ENCODE measurements around the gene RGL2. TPM values are rescaled to one million over a fixed set of nuclear protein-coding genes. Genes with fewer than 3 reads are reported as not detected.

RGL2 gene
- total RNA-seq, 4 donors from 2014 or later = 66.8 to 78.5 (median 71.3) TPM

DNA sequence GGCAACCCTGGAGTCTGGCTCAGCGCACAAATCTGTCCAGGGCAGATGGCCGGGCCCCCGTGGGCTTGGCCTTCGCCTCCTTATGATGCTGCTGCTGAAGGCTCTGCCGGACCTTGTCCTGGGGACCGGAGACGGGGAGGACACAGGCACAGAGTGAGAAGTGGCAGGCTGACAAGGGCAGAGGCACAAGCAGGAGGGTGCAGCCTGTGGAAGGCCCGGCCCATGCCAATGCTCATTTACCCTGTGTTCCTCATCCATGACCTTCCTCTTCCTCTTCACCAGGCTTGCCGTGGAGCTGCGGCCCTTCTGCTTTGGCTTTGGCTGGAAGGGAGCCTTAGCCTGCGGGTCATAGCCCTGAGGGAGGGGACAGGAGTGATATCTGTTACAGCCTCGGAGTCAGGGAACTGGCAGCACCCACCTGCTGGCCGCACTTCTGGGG lies 19.5 kb downstream of the RGL2 start:
- Histone ChIP-seq H3K27ac (no peak overlapping the region), H3K4me3 (replicated peaks in 1 of 3) (no peak overlapping the region), H3K27me3 (no peaks in the 10 kb centered on the region), H3K36me3 (peaks cover 14 to 28% of the 10 kb centered on the region in 2 donors), H3K4me1 (peaks cover 17 to 25% of the 10 kb centered on the region in 2 donors), H3K9me3 (no peaks in the 10 kb centered on the region)
- DNase-seq = no peak
- intact Hi-C loops (cut with DNase I) = no loop called here
- no peak for TF ChIP-seq POLR2A (IDR thresholded peaks at IDR 0.05)
- TF ChIP-seq, protein P1, sequence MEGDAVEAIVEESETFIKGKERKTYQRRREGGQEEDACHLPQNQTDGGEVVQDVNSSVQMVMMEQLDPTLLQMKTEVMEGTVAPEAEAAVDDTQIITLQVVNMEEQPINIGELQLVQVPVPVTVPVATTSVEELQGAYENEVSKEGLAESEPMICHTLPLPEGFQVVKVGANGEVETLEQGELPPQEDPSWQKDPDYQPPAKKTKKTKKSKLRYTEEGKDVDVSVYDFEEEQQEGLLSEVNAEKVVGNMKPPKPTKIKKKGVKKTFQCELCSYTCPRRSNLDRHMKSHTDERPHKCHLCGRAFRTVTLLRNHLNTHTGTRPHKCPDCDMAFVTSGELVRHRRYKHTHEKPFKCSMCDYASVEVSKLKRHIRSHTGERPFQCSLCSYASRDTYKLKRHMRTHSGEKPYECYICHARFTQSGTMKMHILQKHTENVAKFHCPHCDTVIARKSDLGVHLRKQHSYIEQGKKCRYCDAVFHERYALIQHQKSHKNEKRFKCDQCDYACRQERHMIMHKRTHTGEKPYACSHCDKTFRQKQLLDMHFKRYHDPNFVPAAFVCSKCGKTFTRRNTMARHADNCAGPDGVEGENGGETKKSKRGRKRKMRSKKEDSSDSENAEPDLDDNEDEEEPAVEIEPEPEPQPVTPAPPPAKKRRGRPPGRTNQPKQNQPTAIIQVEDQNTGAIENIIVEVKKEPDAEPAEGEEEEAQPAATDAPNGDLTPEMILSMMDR (IDR thresholded peaks at IDR 0.05) = no peak
- WGBS, 2 donors = 86 to 90% methylated on average over 12 to 13 of the region's 13 CpGs

DNA sequence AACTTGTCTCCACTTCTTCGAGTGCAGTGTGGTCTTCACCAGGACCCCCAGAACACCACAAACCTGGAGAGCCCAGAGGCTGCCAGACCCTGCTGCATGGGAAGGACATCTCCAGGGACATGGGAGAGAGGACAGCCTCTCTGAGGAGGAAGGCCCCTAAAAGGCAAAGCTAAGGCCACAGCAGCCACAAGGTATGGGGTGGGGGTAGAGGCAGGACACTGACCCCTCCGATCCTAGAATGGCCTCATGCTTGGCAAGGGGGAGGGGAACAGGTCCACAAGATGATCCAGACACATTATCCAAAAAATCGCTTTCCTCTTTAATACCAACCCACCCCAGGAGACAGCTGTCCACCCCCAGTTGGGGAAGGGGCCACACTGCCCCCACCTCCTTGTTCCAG lies 19.9 kb downstream of the RGL2 start:
- 89 to 94% methylated on average over 3 of the region's 3 CpGs for whole genome bisulfite sequencing, 2 donors
- Histone ChIP-seq H3K27ac (no peak overlapping the region), H3K9me3 (no peaks in the 10 kb centered on the region), H3K27me3 (no peaks in the 10 kb centered on the region), H3K4me3 (replicated peaks in 1 of 3) (no peak overlapping the region), H3K36me3 (peaks cover 17 to 29% of the 10 kb centered on the region in 2 donors), H3K4me1 (peaks cover 17 to 30% of the 10 kb centered on the region in 2 donors)
- intact Hi-C loops (cut with DNase I) = no loop called here
- TF ChIP-seq, protein P1 (IDR thresholded peaks at IDR 0.05) = no peak
- no peak for TF ChIP-seq POLR2A (IDR thresholded peaks at IDR 0.05)
- no peak for DNase-seq

DNA sequence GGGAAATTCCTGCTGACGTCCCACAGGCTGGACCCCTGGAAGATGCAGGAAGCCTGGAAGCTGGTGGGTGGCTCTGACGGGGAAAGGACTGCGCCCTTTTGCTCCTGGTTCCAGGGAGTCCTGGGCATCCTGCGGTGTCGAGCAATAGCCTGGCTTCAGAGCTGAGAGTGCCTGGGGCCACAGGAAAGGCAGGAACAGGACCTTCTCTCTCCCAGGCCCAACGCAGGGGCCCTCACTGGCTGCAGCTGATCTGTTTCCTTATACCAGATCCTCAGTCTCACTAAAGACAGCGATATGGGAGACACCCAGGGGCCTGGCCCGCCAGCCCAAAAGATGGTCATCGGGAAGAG lies 20.4 kb downstream of the RGL2 start:
- intact Hi-C loops (cut with DNase I) = no loop called here
- no peak for DNase-seq
- no peaks in the 10 kb centered on the region for H3K9me3 ChIP-seq
- peaks cover 17 to 34% of the 10 kb centered on the region in 2 donors for H3K4me1 ChIP-seq
- H3K27ac ChIP-seq = no peak overlapping the region
- 80 to 84% methylated on average over 9 of the region's 9 CpGs for WGBS, 2 donors
- peaks cover 20 to 29% of the 10 kb centered on the region in 2 donors for H3K36me3 ChIP-seq
- no peaks in the 10 kb centered on the region for H3K27me3 ChIP-seq
- no peak overlapping the region for H3K4me3 ChIP-seq (replicated peaks in 1 of 3)
- no peak for TF ChIP-seq POLR2A (IDR thresholded peaks at IDR 0.05)
- TF ChIP-seq, protein P1 (IDR thresholded peaks at IDR 0.05) = no peak

DNA sequence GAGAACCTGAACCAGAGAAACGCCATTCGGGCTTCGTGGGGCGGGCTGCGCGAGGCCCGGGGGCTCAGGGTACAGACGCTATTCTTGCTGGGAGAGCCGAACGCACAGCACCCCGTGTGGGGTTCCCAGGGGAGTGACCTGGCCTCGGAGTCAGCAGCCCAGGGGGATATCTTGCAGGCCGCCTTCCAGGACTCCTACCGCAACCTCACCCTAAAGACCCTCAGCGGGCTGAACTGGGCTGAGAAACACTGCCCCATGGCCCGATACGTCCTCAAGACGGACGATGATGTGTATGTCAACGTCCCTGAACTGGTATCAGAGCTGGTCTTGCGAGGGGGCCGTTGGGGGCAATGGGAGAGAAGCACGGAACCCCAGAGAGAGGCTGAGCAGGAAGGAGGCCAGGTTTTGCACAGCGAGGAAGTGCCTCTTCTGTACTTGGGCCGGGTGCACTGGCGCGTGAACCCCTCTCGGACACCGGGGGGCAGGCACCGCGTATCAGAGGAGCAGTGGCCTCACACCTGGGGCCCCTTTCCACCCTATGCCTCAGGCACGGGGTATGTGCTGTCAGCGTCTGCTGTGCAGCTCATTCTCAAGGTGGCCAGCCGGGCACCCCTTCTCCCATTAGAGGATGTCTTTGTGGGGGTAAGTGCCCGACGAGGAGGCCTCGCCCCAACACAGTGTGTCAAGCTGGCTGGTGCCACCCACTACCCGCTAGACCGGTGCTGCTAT lies 20.9 kb downstream of the RGL2 start:
- H3K4me3 ChIP-seq (replicated peaks in 1 of 3) = peak overlapping the region; percentile 57 to 90 (median 80)
- no peak for DNase-seq
- WGBS, 2 donors = 49% methylated on average over 20 to 29 of the region's 39 CpGs
- H3K27me3 ChIP-seq = no peaks in the 10 kb centered on the region
- H3K36me3 ChIP-seq = peaks cover 21 to 29% of the 10 kb centered on the region in 2 donors
- H3K27ac ChIP-seq = peak overlapping the region; percentile 75 to 90 (median 87)
- H3K9me3 ChIP-seq = no peaks in the 10 kb centered on the region
- TF ChIP-seq, protein P1 (IDR thresholded peaks at IDR 0.05) = no peak
- no peak for TF ChIP-seq POLR2A (IDR thresholded peaks at IDR 0.05)
- intact Hi-C loops (cut with DNase I) = no loop called here
- H3K4me1 ChIP-seq = peaks cover 22 to 39% of the 10 kb centered on the region in 2 donors

Measured in thyroid gland (tissue), 4 donors.